Dedifferentiated amniotic fluid mesenchymal stem cell (primary cell): ENCODE results near the gene FRMPD4.
"Not testable (repeated sequence)": the region's sequence is repeated elsewhere in the genome, so short reads cannot be mapped to it uniquely, and the experiment has no call there.

ENCODE experiments used
- DNase-seq: peaks from one replicate; pipeline ENCODE4 v3.0.0-alpha.2; 2016; ENCODE audit errors: extremely low spot score

FRMPD4 gene

DNA sequence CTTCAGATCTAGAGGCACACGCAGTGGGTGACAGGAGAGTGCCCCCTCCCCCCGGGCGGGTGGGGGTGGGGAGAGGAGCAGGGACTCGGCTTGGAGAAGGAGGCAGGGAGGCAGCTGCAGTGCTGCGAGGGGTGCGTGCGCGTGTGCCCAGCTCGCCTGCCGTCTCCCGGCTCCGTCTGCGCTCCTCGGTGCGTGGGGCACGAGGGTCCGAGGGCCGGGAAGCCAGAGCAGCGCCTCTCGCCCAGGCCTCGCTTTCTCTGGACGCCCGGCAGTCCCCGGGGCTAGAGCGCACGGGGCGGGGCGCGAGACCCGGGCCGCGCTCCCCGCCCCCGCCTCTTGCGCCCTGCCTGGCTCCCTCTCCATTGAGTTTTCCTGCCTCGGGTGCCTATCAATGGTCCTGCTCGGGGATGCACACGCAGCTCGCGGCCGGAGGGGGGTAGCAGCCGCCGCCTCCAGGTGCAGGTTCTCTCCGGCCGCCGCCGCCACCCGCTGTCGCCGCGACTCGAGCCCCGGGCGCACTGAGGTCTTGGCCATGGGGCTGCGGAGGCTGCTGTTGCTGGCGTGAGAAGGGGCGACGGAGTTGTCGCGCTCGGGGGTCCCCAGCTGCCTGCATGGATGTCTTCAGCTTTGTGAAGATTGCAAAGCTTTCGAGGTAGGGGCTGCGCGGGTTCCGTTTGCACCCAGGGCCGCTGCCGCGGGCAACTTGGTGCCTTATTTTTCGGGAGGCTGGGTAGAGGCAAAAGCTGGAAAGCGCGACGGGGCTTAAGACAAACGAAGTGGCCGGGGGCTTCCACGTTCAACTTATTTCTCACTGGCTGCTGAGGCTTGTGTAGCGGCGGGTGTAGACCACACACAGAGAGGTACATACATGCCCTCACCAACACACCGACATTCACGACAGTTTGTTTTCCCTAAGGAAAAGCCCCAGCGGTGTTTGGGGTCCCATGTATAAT lies at the start of gene FRMPD4:
Gene FRMPD4, plus strand, starts transcription at position 113 of the 953 bp plus-strand sequence. Its CDS starts 499 bp downstream, at position 612.
- no peak for DNase-seq

DNA sequence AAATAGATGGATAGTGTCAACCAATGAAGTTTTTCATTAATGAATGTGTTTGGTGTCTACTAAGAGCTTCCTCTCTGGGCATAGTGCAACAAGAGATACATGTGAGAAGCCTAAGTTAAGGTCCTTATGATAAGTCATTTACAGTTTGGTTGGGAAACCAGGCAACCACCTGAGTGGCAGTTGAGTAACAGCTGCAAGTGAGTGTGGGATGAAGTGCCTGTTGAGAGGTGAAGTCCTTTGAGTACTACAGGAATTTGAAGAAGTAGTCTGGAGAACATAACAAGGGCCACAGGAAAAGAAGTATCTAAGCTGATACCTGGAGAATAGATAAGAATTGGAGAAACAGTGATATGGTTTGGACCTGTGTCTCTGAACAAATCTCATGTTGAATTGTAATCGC lies 48.5 kb upstream of the FRMPD4 start:
- DNase-seq = no peak

- no peak for DNase-seq
Observed at GRCh38 chrX:12113321-12113720, 25.0 kb upstream of the FRMPD4 start.

- no peak for DNase-seq
Observed at GRCh38 chrX:12115377-12115776, 22.9 kb upstream of the FRMPD4 start.

GRCh38 chrX:12118134-12118533 lies 20.1 kb upstream of the FRMPD4 start:
- DNase-seq = no peak

DNA sequence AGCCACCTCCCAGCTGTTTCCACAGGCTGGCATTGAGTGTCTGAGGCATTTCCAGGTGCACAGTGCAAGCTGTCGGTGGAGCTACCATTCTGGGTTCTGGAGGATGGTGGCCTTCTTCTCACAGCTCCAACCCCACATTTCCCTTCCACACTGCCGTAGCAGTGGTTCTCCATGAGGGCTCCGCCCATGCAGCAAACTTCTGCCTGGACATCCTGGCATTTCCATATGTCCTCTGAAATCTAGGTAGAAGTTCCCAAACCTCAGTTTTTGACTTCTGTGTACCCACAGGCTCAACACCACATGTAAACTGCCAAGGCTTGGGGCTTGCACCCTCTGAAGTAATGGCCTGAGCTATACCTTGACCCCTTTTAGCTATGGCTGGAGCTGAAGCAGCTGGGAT lies 10.3 kb upstream of the FRMPD4 start:
- DNase-seq = no peak

DNA sequence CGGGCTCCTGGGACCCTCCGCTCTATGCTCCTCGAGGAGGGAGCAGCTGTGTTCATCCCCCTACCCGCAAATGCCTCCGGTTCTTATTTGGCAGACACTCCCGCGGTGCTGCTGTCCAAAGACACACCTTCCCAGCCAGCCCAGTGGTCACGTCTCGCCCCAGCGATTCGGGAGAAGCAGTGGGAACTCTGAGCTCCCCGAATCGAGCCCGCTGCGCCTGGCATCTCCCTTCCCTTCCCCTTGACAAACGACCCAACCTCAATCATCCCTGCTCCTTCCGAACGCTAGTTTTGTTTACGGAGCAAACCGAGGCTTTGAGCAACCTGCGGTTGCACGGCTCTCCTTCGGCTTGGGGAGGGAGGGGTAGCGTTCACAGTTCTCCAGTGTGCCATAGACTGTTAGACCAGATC lies 317 bp upstream of the FRMPD4 start:
- no peak for DNase-seq

- no peak for DNase-seq
Observed at GRCh38 chrX:12139934-12140611, 1.8 kb downstream of the FRMPD4 start.

DNA sequence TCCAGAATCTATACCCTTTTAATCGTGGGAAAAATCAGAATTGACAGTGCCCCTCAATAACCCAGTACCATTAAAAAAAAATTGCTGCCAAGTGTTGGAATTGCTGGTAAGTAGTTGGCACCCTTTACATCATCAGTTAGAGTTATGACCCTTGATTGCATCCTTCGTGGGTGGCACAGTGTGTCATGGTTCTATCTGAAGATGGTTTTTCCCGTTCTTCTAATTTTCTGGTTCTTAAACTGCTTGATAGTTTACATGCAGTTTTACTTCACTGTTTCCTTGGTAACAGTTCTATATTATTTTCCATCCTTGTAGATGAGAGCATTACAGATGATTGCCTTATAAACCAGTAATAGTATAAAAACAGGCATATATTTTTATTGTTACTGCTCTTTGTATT lies 3.2 kb downstream of the FRMPD4 start:
- no peak for DNase-seq

GRCh38 chrX:12142661-12143060 lies 4.4 kb downstream of the FRMPD4 start:
- no peak for DNase-seq

- no peak for DNase-seq
Observed at GRCh38 chrX:12145402-12145801, 7.1 kb downstream of the FRMPD4 start.

DNA sequence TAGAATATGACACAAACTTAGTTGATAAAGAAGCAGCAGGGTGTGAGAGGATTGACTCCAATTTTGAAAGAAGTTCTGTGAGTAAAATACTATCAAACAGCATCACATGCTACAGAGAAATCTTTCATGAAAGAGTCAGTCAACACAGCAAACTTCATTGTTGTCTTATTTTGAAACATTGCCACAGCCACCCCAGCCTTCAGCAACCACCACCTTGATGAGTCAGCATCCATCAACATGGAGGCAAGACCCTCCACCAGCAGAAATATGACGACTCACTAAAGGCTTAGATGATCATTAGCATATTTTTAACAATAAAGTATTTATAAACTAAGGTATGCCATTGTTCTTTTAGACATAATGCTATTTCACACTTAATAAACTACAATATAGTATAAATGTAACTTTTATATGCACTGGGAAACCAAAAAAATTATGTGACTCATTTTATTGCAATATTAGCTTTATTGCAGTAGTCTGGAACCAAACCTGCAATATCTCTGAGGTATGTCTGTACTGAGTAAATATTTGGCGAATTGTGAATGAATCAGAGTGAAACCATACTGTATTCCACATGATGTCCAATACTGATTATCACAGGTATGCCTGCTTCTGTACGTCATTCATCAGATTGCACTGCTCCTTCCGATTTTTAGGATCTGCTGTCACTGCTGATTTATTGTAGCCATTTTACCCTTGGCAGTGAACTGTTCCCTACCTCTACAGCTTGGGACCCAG lies 11.6 kb downstream of the FRMPD4 start:
- DNase-seq = no peak

DNA sequence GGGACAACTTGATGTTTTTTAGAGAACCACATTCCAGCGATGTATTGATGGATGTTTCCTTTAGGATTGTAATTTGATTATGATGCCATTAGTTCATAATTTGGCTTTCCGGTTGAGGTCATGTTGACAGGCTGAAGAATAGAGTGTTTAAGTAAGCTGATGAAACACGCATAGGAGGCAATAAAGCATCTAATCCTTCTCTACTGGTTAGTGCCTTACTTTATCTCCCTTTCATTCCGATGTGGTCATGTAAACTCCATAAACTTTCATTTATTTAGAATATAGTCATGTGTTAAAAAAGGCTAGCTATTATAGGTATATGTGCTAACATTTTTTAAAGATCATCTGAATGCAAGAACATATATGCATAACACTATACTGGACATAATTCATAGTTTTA lies 15.0 kb downstream of the FRMPD4 start:
- DNase-seq = no peak

- DNase-seq = no peak
Observed at GRCh38 chrX:12153741-12154140, 15.5 kb downstream of the FRMPD4 start.

- no peak for DNase-seq
Observed at GRCh38 chrX:12159799-12160198, 21.5 kb downstream of the FRMPD4 start.

DNA sequence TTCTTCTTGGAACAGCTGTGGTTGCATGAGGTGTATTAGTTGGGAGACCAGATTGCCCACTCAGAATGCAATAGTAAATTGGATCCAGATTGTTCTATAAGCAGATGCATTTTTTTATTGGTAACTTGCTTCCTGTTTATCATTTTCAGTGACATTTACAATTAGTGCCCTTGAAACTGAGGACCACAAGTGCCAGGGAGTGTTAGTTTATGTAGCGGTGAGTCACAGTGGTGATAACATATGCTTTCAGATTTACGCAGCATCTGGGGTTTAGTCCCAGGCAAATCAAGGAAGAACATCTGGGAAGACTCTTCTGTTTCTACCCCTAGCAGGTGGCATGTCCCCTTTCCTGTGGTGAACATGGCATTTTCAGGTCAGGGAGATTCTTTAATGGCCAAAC lies 24.1 kb downstream of the FRMPD4 start:
- DNase-seq = no peak

- DNase-seq = not testable (repeated sequence)
Observed at GRCh38 chrX:12164180-12164579, 25.9 kb downstream of the FRMPD4 start.

GRCh38 chrX:12170755-12171154 lies 32.5 kb downstream of the FRMPD4 start:
- DNase-seq = no peak

GRCh38 chrX:12174358-12174757 lies 36.1 kb downstream of the FRMPD4 start:
- no peak for DNase-seq

DNA sequence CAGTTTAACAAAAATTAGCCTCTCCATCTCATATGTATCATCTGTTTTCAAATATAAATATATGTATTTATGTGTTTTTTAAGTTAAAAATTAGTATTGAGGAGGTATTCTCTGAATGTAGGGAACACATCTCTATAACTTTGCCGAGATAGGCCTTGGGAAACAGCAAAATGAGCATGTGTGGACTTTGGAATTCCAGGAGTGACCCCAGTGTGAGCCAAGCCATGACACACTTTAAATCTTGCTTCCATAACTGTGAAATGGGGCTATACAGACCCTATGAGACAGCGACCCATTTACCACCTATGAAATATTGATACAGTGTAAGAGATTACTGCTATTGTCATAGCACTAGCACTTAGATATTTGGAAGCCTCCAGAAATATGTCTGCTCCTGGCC lies 58.8 kb downstream of the FRMPD4 start:
- no peak for DNase-seq

GRCh38 chrX:12206413-12206812 lies 68.1 kb downstream of the FRMPD4 start:
- no peak for DNase-seq

- no peak for DNase-seq
Observed at GRCh38 chrX:12210196-12210815, 72.0 kb downstream of the FRMPD4 start.
